ENCODE measurements around the gene PROX1.

- TF ChIP-seq CTCF (IDR thresholded peaks at IDR 0.05; ENCODE audit: low read depth, low read length, poor library complexity, severe bottlenecking) (no peak), EZH2phosphoT487 (IDR thresholded peaks at IDR 0.05; ENCODE audit: borderline replicate concordance, low read length) (no peak)
Measured at GRCh38 chr1:213973129-213973528, 14.6 kb upstream of the PROX1 start.

Data from DOHH2 (cell line).